NB4 (cell line): Measurements from ENCODE around the gene DSC2.

ENCODE experiments used
- MYC ChIP-seq: IDR thresholded peaks from 2 replicates; pipeline ENCODE4 v1.6.1; 2011; ENCODE audit warnings: low read depth, low read length
- POLR2A ChIP-seq: IDR thresholded peaks from 2 replicates; pipeline ENCODE4 v1.6.1; 2011; ENCODE audit warnings: mild to moderate bottlenecking; ENCODE audit not compliant: insufficient read length; ENCODE audit errors: extremely low read depth
- TF ChIP-seq, protein P1 (sequence below): IDR thresholded peaks from one replicate; pipeline ENCODE4 v1.5.1; 2012; ENCODE audit warnings: low read depth, low read length
- TF ChIP-seq, protein P2 (sequence below): IDR thresholded peaks from 2 replicates; pipeline ENCODE4 v1.6.1; 2011; ENCODE audit warnings: low read depth, low read length

DNA sequence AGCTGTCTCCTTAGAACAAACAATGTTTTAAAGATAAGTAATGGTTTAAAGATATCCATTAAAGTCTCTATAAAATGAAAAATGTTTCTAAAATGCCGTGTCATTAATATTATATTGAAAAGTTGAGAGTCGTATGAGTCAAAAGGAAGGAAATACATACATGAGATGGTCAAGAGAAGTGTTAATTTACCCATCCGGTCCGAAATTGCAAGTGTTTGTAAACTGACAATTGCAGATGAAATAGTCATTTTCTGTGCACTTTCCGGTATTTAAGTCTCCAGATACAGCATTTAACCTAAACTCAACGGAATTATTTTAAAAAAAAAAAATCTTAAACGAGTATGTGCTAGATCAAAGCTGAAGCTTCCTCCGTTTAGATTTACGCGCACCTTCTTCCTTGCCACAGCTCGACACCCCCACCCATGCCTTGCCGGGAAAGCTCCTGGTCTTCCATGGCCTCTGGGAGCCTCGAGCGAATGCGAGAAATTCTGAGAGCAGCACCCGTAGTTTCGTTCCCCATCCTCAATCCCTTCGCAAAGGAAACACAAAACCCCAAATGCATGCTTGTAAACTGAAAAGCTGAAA lies 61.4 kb downstream of the DSC2 start:
- TF ChIP-seq, protein P1, sequence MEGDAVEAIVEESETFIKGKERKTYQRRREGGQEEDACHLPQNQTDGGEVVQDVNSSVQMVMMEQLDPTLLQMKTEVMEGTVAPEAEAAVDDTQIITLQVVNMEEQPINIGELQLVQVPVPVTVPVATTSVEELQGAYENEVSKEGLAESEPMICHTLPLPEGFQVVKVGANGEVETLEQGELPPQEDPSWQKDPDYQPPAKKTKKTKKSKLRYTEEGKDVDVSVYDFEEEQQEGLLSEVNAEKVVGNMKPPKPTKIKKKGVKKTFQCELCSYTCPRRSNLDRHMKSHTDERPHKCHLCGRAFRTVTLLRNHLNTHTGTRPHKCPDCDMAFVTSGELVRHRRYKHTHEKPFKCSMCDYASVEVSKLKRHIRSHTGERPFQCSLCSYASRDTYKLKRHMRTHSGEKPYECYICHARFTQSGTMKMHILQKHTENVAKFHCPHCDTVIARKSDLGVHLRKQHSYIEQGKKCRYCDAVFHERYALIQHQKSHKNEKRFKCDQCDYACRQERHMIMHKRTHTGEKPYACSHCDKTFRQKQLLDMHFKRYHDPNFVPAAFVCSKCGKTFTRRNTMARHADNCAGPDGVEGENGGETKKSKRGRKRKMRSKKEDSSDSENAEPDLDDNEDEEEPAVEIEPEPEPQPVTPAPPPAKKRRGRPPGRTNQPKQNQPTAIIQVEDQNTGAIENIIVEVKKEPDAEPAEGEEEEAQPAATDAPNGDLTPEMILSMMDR, result no peak
- no peak for TF ChIP-seq MYC
- no peak for TF ChIP-seq POLR2A
- TF ChIP-seq, protein P2, sequence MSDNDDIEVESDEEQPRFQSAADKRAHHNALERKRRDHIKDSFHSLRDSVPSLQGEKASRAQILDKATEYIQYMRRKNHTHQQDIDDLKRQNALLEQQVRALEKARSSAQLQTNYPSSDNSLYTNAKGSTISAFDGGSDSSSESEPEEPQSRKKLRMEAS, result no peak
